ENCODE results near the gene GRIFIN.
A peak's percentile ranks its signal among the peaks of the same experiment; 100 is the strongest.

The GRIFIN gene

GRCh38 chr7:2520131-2520760 lies 44.0 kb upstream of the GRIFIN start:
- Histone ChIP-seq H3K23ac (ENCODE audit: low read length) (no peak overlapping the region), H3K18ac (ENCODE audit: low read length) (peak overlapping the region; percentile 25), H2AK5ac (ENCODE audit: low read length) (no peak overlapping the region), H2AFZ (ENCODE audit: insufficient read depth, low read length, poor library complexity) (no peak overlapping the region), H4K8ac (ENCODE audit: low read depth, low read length) (no peak overlapping the region), H3K27me3 (ENCODE audit: insufficient read depth, low read length) (peaks cover 19% of the 10 kb centered on the region), H3K27ac (ENCODE audit: low read depth, low read length) (no peak overlapping the region), H2BK12ac (ENCODE audit: low read length) (no peak overlapping the region), H4K91ac (ENCODE audit: low read depth, low read length) (no peak overlapping the region), H3K9ac (ENCODE audit: low read length) (peak overlapping the region; percentile 26), H3K79me2 (ENCODE audit: control insufficient read depth, insufficient read depth, low read length, poor library complexity) (peaks cover 10% of the 10 kb centered on the region), H3K9me3 (ENCODE audit: insufficient read depth, low read depth, low read length) (peaks cover 2% of the 10 kb centered on the region), H3K36me3 (ENCODE audit: control insufficient read depth in 1 of 2, insufficient read depth in 2 of 2, low read length in 2 of 2) (peaks cover 1 to 2% of the 10 kb centered on the region in 2 experiments), H3K4ac (ENCODE audit: low read depth, low read length) (no peak overlapping the region), H4K12ac (ENCODE audit: low read depth, low read length) (no peak overlapping the region), H3K4me2 (ENCODE audit: low read length) (peak overlapping the region; percentile 79), H2BK5ac (ENCODE audit: low read depth, low read length, poor library complexity) (no peak overlapping the region), H3K14ac (ENCODE audit: low read length) (peak overlapping the region; percentile 52), H2BK120ac (ENCODE audit: insufficient read depth, low read length, poor library complexity) (no peak overlapping the region), H3K4me1 (ENCODE audit: control insufficient read depth in 1 of 2, insufficient read depth in 2 of 2, low read length in 2 of 2) (peaks cover 64 to 71% of the 10 kb centered on the region in 2 experiments), H3K4me3 (ENCODE audit: low read depth, low read length) (peak overlapping the region; percentile 76), H3K79me1 (ENCODE audit: low read length) (peaks cover 33% of the 10 kb centered on the region)
- no CpG with 5 or more reads among the region's 37 CpGs for WGBS (ENCODE audit: extremely low coverage, insufficient coverage, insufficient read length)
- DNase-seq = no peak

- H4K8ac ChIP-seq (ENCODE audit: low read depth, low read length) = peak within 1 kb of the TSS; percentile 17
Measured at GRCh38 chr7:2519119-2519930, 43.1 kb upstream of the GRIFIN start, which contains the start of gene LFNG. TSS of gene LFNG (plus strand) at chr7:2519774. CDS start at chr7:2519862, 88 bp downstream.

GRCh38 chr7:2518737-2519118 lies 42.5 kb upstream of the GRIFIN start:
- Histone ChIP-seq H3K79me1 (ENCODE audit: low read length) (peaks cover 25% of the 10 kb centered on the region), H3K4me2 (ENCODE audit: low read length) (peak overlapping the region; percentile 70)

More at GRCh38 chr7:2519119-2519930, 43.1 kb upstream of the GRIFIN start, which contains the start of gene LFNG:
- no peak within 1 kb of the TSS for H2BK120ac ChIP-seq (ENCODE audit: insufficient read depth, low read length, poor library complexity)
- peak within 1 kb of the TSS; percentile 50 for H2BK12ac ChIP-seq (ENCODE audit: low read length)
- H3K36me3 ChIP-seq (ENCODE audit: control insufficient read depth in 1 of 2, insufficient read depth in 2 of 2, low read length in 2 of 2) = no peaks in the 10 kb centered on the region
- peak within 1 kb of the TSS; percentile 76 for H3K4me3 ChIP-seq (ENCODE audit: low read depth, low read length)
- H3K4me1 ChIP-seq (ENCODE audit: control insufficient read depth in 1 of 2, insufficient read depth in 2 of 2, low read length in 2 of 2) = peaks cover 59 to 66% of the 10 kb centered on the region in 2 experiments
- no peak within 1 kb of the TSS for H3K27ac ChIP-seq (ENCODE audit: low read depth, low read length)
- H3K27me3 ChIP-seq (ENCODE audit: insufficient read depth, low read length) = peaks cover 19% of the 10 kb centered on the region
- H2AK5ac ChIP-seq (ENCODE audit: low read length) = no peak within 1 kb of the TSS
- WGBS (ENCODE audit: extremely low coverage, insufficient coverage, insufficient read length) = no CpG with 5 or more reads among the region's 95 CpGs
- H3K9ac ChIP-seq (ENCODE audit: low read length) = peak within 1 kb of the TSS; percentile 26
- no peak within 1 kb of the TSS for H3K23ac ChIP-seq (ENCODE audit: low read length)
- no peak within 1 kb of the TSS for H2AFZ ChIP-seq (ENCODE audit: insufficient read depth, low read length, poor library complexity)
- H2BK5ac ChIP-seq (ENCODE audit: low read depth, low read length, poor library complexity) = no peak within 1 kb of the TSS
- peak within 1 kb of the TSS; percentile 25 for H3K18ac ChIP-seq (ENCODE audit: low read length)
- H3K9me3 ChIP-seq (ENCODE audit: insufficient read depth, low read depth, low read length) = peaks cover 4% of the 10 kb centered on the region
- H4K91ac ChIP-seq (ENCODE audit: low read depth, low read length) = peak within 1 kb of the TSS; percentile 33
- peaks cover 10% of the 10 kb centered on the region for H3K79me2 ChIP-seq (ENCODE audit: control insufficient read depth, insufficient read depth, low read length, poor library complexity)
- H3K4me2 ChIP-seq (ENCODE audit: low read length) = peak within 1 kb of the TSS; percentile 79
- DNase-seq = peak; percentile 71 to 82
- H3K14ac ChIP-seq (ENCODE audit: low read length) = peak within 1 kb of the TSS; percentile 52
- no peak within 1 kb of the TSS for H3K4ac ChIP-seq (ENCODE audit: low read depth, low read length)
- peaks cover 29% of the 10 kb centered on the region for H3K79me1 ChIP-seq (ENCODE audit: low read length)
- no peak within 1 kb of the TSS for H4K12ac ChIP-seq (ENCODE audit: low read depth, low read length)

GRCh38 chr7:2517678-2518507 lies 41.7 kb upstream of the GRIFIN start:
- peaks cover 47 to 52% of the 10 kb centered on the region in 2 experiments for H3K4me1 ChIP-seq (ENCODE audit: control insufficient read depth in 1 of 2, insufficient read depth in 2 of 2, low read length in 2 of 2)
- H3K14ac ChIP-seq (ENCODE audit: low read length) = no peak overlapping the region
- H3K4me3 ChIP-seq (ENCODE audit: low read depth, low read length) = no peak overlapping the region
- H3K4ac ChIP-seq (ENCODE audit: low read depth, low read length) = no peak overlapping the region
- peak overlapping the region; percentile 70 for H3K4me2 ChIP-seq (ENCODE audit: low read length)
- no peak overlapping the region for H2AFZ ChIP-seq (ENCODE audit: insufficient read depth, low read length, poor library complexity)
- peak overlapping the region; percentile 34 for H4K91ac ChIP-seq (ENCODE audit: low read depth, low read length)
- no peaks in the 10 kb centered on the region for H3K36me3 ChIP-seq (ENCODE audit: control insufficient read depth in 1 of 2, insufficient read depth in 2 of 2, low read length in 2 of 2)
- peak overlapping the region; percentile 7 for H2BK120ac ChIP-seq (ENCODE audit: insufficient read depth, low read length, poor library complexity)
- no peak overlapping the region for H2BK5ac ChIP-seq (ENCODE audit: low read depth, low read length, poor library complexity)
- peak overlapping the region; percentile 43 for H3K27ac ChIP-seq (ENCODE audit: low read depth, low read length)
- peaks cover 19% of the 10 kb centered on the region for H3K27me3 ChIP-seq (ENCODE audit: insufficient read depth, low read length)
- peak overlapping the region; percentile 51 for H2BK12ac ChIP-seq (ENCODE audit: low read length)
- H2AK5ac ChIP-seq (ENCODE audit: low read length) = no peak overlapping the region
- peaks cover 5% of the 10 kb centered on the region for H3K9me3 ChIP-seq (ENCODE audit: insufficient read depth, low read depth, low read length)
- peaks cover 4% of the 10 kb centered on the region for H3K79me2 ChIP-seq (ENCODE audit: control insufficient read depth, insufficient read depth, low read length, poor library complexity)
- H4K8ac ChIP-seq (ENCODE audit: low read depth, low read length) = no peak overlapping the region
- no peak overlapping the region for H3K9ac ChIP-seq (ENCODE audit: low read length)
- H3K23ac ChIP-seq (ENCODE audit: low read length) = no peak overlapping the region
- no peak for DNase-seq
- no peak overlapping the region for H4K12ac ChIP-seq (ENCODE audit: low read depth, low read length)
- H3K18ac ChIP-seq (ENCODE audit: low read length) = no peak overlapping the region
- no CpG with 5 or more reads among the region's 18 CpGs for WGBS (ENCODE audit: extremely low coverage, insufficient coverage, insufficient read length)
- peaks cover 18% of the 10 kb centered on the region for H3K79me1 ChIP-seq (ENCODE audit: low read length)

More at GRCh38 chr7:2518737-2519118, 42.5 kb upstream of the GRIFIN start:
- WGBS (ENCODE audit: extremely low coverage, insufficient coverage, insufficient read length) = no CpG with 5 or more reads among the region's 41 CpGs
- peaks cover 19% of the 10 kb centered on the region for H3K27me3 ChIP-seq (ENCODE audit: insufficient read depth, low read length)
- H2AFZ ChIP-seq (ENCODE audit: insufficient read depth, low read length, poor library complexity) = no peak overlapping the region
- H3K14ac ChIP-seq (ENCODE audit: low read length) = no peak overlapping the region
- DNase-seq = no peak
- peaks cover 55 to 60% of the 10 kb centered on the region in 2 experiments for H3K4me1 ChIP-seq (ENCODE audit: control insufficient read depth in 1 of 2, insufficient read depth in 2 of 2, low read length in 2 of 2)
- H3K4me3 ChIP-seq (ENCODE audit: low read depth, low read length) = no peak overlapping the region
- H3K4ac ChIP-seq (ENCODE audit: low read depth, low read length) = no peak overlapping the region
- H4K8ac ChIP-seq (ENCODE audit: low read depth, low read length) = peak overlapping the region; percentile 17
- H2AK5ac ChIP-seq (ENCODE audit: low read length) = no peak overlapping the region
- H4K91ac ChIP-seq (ENCODE audit: low read depth, low read length) = peak overlapping the region; percentile 33
- peak overlapping the region; percentile 50 for H2BK12ac ChIP-seq (ENCODE audit: low read length)
- no peak overlapping the region for H3K27ac ChIP-seq (ENCODE audit: low read depth, low read length)
- no peak overlapping the region for H3K9ac ChIP-seq (ENCODE audit: low read length)
- peaks cover 7% of the 10 kb centered on the region for H3K79me2 ChIP-seq (ENCODE audit: control insufficient read depth, insufficient read depth, low read length, poor library complexity)
- no peak overlapping the region for H2BK5ac ChIP-seq (ENCODE audit: low read depth, low read length, poor library complexity)
- H3K36me3 ChIP-seq (ENCODE audit: control insufficient read depth in 1 of 2, insufficient read depth in 2 of 2, low read length in 2 of 2) = no peaks in the 10 kb centered on the region
- H3K23ac ChIP-seq (ENCODE audit: low read length) = no peak overlapping the region
- H3K18ac ChIP-seq (ENCODE audit: low read length) = no peak overlapping the region
- H3K9me3 ChIP-seq (ENCODE audit: insufficient read depth, low read depth, low read length) = peaks cover 5% of the 10 kb centered on the region
- no peak overlapping the region for H4K12ac ChIP-seq (ENCODE audit: low read depth, low read length)
- no peak overlapping the region for H2BK120ac ChIP-seq (ENCODE audit: insufficient read depth, low read length, poor library complexity)

All from trophoblast cell (in vitro differentiated cells and primary cell).